HG03342 (cell line): ENCODE data around the gene WDR45B.

Experiments
- ATAC-seq: cut with Tn5 transposase; IDR thresholded peaks from one replicate; pipeline ENCODE4 v1.9.1; 2021; ENCODE audit warnings: mild to moderate bottlenecking, moderate library complexity; ENCODE audit not compliant: unreplicated experiment

WDR45B gene

DNA sequence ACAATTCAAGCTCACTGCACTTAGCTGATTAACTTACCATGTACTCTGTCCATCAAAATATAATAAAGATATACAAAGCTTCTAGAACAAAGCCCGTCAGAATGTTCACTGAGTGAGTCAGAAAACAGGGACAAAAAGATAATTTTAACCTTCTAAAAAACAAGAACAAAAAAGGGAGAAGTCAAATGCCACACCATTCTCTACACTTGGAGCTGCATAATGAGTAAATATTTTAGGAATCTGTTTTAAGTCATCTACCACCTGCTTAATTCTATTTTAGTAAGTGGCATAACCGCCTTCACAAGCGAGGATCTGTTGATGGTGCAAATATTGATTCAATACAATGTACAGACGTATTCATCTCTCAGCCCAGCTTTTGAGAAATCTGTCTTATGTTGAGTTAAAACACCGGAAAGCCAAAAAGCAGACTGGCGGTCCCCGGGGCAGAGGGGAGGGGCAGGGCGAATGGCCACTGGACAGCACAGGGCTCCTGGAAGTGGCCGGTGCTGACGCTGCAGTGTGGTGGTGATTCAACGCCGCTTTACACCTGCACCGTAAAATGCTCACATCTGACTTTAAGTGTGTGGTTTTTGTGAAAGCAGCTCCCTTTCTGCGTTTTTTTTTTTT is 30.1 kb upstream of the WDR45B start:
- no peak for ATAC-seq

DNA sequence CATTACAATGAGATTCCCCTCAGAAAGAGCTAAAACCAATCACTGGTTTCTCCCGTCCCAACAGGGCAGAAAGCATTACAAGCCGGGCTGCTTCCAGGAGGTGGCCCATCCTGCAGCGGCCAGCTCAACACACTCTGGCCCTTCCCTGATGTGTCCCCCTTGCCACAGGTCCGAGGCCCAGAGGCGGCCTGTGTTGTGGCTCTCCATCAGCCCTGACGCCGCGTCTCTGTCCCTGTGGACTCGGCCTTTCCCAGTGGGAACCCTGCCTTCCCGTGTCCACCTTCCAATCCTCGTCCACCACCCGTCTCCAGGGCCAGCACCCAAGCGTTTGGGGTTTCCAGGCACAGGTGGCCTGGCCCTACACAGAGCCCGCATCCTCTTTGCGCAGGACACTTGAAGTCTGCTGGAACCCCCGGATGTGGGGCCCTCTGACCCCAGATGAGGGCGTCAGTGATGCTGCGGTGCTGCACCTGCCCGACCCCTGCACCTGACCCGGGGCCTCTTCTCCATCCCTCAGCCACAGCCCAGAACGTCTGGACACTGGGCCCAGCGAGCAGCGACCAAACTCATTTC is 29.2 kb upstream of the WDR45B start:
- ATAC-seq = no peak

DNA sequence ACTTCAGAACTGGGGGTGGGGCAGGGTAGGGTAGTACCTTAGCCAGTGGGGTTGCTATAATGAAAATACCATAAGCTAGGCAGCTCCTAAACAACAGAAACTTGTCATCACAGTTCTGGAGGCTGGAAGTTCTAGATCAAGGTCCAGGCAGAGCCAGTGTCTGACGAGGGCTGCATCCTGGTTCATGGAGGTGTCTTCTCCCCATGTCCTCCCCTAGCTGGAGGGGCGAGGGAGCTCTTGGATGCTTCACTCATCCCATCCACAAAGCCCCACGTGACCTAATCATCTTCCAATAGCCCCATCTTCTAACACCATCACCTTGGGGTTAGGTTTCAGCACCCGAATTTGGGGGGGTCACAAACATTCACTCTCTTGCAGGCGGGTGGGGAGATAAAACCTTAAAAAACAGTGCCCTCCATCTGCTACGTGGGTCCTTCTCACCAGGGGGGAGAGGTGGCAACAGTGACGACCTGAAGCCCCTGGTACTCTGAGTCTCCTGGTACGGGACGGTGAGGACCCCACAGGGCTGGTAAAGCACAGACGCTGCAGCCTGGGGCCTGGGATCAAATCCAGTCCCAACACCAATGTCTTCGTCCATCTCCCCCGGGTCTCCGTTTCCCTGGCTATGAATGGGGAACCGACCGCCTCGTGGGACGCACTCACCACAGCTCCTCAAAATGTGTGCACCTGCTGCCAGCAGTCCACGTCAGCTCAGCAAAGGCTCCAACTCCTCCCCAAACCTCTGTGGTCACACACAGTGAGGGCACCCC is 27.4 kb upstream of the WDR45B start:
- ATAC-seq = no peak

DNA sequence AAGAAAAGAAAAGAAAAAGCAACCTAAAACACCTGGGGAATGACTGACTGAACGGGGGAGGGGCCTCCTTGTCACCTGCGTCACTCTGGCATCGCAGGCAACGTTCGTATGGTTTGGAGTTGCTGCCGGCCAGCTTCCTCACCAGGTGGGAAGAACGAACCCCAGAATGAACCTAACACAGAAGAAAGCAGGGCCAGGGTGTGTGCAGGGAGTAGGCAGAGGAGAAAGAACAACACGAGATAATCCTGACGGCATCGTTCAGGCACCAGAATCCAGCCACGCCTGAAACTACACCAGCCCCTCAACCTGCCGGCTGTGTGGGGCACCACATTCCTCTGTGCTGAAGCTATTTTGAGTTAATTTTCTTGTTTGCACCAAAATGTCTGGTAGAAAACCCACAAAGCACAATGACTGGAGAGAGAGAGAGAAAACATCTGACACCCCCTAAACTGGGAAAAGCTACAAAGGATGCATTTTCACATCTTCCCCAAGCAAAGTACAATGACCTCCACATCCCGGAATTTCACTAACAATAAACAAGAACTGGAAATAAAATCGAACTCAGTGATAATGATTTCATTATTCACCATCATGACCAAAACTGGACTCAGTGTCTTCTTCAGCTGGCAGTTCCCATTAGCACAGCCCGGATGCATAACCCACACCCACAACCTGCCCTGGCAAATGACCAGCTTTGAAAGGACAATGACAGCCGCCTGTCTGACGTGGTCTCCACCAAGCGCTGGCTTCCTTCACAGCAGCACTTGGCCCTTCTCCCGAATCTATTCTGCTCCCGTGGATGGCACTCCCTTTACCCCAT is 26.6 kb upstream of the WDR45B start:
- ATAC-seq = no peak

DNA sequence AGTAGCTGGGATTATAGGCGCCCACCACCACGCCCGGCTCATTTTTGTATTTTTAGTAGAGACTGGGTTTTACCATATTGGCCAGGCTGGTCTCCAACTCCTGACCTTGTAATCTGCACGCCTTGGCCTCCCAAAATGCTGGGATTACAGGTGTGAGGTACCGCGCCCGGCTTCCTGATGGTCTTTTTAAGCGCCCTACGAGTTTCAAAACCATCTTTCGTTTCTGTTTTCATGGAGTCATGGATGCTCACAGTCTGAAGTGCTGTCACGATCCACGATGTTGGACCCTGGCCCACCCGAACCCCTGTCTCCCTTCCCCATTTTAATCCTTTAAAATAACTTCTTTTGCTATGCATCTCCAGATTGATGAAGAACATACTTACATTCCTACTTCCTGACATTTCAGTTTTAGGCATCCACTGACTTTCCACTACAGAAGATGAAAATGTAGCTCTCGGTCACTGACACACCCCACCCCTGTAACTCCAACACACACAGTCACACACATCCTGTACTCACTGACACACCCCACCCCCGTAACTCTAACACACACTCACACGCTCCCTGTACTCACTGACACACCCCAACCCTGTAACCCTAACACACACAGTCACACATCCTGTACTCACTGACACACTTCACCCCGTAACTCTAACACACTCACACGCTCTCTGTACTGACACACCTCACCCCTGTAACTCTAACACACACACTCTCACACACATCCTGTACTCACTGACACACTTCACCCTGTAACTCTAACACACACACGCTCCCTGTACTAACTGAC is 22.6 kb upstream of the WDR45B start:
- ATAC-seq = no peak

DNA sequence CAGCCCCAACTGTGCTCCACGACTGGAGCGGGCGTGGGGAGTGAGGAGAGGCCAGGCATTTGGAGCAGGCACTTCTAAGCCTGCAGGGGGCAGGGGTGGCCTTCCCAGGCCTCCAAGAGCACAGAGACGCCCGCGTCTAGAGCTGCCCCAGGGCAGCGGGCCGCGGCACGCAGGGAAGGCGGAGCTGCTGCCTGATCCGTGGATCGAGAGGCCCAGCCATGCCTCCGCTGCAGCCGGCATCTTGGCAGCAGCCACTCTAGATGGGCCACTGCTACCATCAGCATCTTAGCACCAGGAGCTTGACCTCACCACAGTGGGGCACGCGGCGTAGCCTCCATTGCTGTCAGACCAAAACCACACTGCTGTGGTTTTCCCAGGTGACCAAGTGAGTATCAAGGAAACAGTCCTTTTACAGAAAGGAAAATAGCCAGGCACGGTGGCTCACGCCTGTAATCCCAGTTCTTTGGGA is 20.4 kb upstream of the WDR45B start:
- no peak for ATAC-seq

DNA sequence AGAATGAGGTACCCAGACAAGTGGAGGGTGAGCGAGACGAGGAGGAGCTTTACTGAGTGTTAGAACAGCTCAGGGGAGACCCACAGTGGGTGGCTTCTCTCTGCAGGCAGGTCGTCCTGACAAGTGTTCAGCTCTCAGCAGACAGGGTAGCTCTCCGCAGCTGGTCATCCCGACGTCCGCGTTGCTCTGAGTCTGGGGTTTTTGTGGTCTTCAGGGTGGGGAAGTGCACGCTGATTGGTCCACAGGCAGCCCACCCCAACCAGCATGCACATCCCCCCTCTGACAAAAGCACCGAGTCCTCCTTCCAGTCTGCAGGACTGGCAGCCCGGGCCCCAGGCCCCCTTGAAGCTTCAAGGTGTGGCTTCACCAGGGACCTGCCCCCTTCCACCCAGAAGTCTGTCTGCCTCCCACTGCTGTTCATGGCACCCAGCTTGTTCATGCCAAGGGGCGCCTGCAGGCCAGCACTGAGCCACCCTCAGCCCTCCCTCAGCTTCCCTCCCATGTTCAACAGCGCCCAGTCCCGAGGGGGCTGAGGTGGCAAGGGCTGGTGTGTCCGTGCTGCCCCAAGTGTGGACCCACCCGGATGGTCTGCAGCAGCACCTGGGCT is 19.9 kb upstream of the WDR45B start:
- no peak for ATAC-seq

DNA sequence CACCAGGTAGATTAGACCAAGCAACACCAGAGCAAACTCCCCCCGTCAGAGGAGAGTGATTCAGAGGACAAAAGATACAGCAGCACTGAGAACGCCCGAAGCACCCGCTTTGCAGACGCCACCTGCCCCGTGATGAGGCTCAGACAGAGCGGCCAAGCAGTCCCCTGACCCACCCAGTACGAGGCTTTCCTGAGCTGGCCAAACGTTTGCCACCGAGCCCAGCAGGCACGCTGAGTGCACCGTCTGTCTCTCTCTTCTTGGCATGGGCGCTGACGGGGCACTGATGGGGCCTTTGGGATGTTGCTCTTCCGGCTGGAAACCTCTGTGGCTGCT is 19.4 kb upstream of the WDR45B start:
- no peak for ATAC-seq

DNA sequence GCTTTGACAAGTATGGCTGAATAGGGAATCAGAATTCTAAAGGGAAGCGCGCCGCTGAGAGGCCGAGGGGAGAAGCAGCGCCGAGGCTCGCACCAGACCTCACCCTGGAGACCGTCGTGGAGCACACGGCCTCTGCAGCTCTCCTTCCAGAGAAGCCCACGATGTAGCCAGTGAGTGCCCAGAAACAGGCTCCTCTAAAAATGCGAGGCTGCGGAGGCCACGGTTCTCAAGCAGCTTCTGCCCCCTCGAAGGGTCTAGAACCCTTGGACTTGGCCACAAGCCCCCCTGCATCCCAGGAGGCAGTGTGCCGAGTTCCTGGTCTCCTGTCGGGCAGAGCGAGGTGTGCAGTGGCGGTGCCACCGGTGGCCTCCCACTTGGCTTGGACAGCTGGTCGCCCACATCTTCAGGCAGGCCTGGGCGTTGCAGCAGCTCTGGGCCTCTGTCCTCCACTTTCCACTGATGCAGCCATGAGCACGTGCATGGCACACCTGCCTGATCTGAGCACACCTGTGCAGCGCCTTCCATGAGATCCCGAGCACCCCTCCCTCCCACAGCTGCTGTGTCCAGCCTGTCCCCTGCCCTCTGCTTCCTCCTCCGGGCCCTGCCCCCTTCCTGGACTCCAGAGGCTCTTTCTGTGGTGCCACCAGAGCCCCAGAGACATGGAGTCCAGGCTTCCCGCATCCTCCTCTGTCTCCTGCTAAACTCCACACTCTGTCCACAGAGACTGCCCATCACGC is 18.9 kb upstream of the WDR45B start:
- ATAC-seq = no peak

DNA sequence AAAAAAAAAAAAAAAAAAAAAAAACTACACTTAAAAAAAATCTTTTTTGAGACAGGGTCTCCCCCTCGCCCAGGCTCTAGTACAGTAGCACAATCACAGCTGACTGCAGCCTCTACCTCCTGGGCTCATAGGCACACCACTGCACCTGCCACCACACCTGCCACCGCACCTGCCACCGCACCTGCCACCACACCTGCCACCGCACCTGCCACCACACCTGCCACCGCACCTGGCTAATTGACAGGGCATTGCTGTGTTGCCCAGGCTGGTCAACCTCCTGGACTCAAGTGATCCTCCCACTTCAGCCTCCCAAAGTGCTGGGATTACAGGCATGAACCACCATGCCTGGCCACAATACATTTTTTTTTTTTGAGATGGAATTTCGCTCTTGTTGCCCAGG is 17.6 kb upstream of the WDR45B start:
- no peak for ATAC-seq

DNA sequence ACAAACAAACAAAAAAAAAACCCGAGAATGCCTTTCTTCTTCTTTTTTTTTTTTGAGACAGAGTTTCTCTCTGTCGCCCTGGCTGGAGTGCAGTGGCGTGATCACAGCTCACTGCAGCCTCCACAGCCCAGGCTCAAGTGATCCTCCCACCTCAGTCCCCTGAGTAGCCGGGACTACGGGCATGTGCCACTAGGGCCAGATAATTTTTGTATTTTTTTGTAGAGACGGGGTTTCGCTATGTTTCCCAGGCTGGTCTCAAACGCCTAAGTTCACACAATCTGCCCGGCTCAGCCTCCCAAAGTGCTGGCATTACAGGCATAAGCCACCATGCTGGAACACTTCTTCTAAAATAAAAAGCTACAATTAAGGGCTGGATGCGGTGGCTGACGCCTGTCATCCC is 17.0 kb upstream of the WDR45B start:
- ATAC-seq = no peak

DNA sequence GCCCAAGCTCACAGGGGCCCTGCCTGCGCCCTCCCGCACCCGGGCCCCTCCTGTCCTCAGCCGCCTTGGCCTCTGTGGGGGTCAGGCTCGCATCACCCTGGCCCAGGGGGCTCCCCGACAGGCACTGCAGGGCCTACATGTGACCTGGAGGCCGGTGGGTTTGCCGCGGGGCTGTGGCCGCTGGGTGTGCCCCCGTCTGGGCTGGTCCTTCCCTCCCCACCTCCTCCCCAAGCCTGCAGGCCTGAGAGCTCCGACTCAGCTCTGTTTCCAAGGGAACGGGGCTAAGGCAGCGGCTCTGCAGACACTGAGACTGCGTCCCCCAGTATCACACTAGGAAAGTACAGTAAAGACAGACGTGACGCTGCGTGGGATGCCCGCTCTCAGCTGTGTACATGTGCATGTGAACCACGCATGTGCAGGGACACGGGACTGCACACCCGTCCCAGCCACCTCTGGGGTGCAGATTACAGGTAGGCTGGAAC is 16.5 kb upstream of the WDR45B start:
- no peak for ATAC-seq

DNA sequence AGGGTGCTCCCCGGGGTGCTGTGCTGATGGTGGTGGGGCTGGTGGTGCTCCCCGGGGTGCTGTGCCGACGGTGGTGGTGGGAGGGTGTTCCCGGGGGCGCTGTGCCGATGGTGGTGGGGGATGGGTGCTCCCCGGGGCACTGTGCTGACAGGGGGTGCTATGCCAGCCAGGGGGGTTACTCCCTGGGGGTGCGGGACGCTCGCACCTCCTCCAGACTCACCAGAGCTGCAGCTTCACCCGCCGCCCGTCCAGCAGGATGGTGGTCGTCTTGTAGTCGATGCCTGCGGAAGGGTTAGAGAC is 16.0 kb upstream of the WDR45B start:
- no peak for ATAC-seq

DNA sequence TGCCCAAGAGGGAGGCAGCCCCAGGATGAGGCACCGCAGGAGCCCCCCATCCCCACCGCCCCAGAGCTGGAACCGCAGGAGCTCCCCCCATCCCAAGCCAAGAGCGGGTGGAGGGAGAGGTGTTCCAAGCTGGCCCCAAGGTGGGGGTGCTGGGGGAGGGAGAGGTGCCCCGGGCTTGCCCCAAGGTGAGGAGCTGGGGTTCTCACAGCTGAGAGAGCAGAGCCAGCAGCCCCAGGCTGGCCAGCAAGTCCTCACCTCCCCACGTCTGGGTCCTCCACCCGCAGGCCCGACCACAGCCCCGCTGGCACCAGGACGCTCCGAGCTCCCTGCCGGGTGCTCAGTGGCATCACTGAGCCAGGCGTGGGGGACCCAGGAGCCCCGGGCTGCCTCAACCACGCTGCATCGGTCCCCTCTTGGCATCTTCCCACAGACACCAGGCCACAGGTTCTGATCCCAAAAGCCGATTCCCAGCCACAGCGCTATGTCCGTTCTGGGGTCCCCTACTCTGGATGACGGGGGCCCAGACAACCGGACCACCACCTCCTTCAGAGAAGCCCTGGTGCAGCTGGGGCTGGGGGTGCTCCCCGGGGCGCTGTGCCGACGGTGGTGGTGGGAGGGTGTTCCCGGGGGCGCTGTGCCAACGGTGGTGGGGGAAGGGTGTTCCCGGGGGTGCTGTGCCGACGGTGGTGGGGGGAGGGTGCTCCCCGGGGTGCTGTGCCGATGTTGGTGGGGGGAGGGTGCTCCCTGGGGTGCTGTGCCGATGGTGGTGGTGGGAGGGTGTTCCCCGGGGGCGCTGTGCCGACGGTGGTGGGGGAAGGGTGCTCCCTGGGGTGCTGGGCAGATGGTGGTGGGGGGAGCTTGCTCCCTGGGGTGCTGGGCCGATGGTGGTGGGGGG is 15.4 kb upstream of the WDR45B start:
- no peak for ATAC-seq

DNA sequence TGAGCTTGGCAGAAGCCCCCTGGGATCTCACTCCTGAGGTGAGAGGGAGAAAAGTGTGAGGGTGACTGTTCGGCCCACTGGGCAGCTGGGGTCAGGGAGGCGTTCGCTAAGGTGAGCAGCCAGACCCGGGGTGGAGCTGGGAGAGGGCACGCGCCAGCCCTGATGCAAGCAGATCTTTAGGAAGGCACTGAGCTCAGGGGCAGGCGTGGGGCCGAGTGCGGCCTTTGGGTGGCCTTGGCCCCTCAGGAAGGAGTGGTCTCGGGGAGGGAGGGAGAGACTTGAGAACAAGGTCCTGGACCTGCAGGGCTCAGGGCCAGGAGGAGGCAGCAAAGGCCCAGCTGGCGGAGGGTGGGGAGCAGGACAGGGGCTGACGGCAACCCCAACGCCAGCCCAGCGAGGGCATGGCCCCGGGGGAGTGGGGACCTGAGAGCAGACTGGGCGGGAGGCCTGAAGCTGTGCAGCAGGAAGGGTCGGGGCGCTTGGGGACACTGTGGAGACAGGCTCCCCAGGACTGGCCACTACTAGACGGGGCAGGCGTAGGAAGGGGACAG is 14.5 kb upstream of the WDR45B start:
- no peak for ATAC-seq

DNA sequence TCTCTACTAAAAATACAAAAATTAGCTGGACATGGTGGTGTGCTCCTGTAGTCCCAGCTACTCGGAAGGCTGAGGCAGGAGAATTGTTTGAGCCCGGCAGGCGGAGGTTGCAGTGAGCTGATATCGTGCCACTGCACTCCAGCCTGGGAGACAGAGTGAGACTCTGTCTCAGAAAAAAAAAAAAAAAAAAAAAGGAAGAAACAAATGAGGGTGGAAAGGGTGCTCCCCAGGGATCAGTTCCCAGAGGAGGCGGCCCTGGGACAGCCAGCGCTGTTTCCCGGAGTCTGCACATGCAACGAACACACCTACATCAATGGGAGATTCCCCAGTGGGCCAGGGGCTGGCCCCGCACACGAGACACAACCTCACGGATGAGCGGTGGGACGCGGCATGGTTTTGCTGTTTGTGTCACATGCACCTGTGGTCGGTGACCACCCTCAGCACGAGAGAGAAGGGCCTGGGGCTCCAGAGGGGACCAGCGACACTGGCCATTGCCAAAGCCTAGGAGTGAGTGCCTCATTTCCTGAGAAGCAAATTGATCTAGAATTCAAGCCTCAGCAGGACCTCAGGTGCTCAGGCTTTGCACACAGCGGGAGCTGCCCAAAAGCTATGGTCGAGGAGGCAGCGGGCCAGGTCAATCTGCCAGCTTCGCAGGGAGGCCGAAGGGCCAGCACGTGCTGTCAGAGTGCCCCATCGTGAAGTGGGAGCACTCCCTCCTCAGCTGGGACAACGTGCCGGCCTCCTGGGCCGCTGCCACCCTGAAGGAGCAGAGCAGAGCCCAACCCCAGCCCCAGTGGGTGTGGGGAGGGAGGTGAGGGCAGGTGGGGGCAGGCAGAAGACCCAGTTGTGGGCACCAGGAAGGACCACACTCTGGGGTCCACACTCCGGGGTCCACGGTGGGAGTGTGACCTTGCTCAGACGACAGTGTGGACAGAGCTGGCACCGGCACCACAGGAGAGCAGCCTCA is 13.8 kb upstream of the WDR45B start:
- ATAC-seq = no peak

DNA sequence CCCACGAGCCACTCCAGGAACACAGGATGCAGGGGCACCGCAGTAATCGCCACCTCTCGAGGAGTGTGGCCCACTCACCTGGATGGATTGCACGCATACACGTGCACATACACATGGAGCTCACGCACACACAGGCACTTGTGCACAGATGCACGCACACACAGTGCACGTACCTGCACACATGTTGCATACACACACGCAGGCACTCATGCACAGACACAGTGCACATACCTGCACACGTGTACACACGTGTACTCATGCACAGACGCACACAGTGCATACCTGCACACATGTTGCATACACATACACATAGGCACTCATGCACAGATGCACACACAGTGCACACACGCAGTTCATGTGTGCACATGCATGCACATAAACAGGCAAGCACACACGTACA is 11.6 kb upstream of the WDR45B start:
- ATAC-seq = no peak
